NCI-H1930 (cell line): ENCODE data around the gene INPP4B.
"Not testable (repeated sequence)": the region's sequence is repeated elsewhere in the genome, so short reads cannot be mapped to it uniquely, and the experiment has no call there.

Experiments
- DNase-seq, 2 experiments: peaks; one replicate each; lab custom pipeline; 2025; lab: John Stamatoyannopoulos, UW

INPP4B gene

GRCh38 chr4:142081025-142081424, 765.1 kb downstream of the INPP4B start:
- DNase-seq: no peak

DNA sequence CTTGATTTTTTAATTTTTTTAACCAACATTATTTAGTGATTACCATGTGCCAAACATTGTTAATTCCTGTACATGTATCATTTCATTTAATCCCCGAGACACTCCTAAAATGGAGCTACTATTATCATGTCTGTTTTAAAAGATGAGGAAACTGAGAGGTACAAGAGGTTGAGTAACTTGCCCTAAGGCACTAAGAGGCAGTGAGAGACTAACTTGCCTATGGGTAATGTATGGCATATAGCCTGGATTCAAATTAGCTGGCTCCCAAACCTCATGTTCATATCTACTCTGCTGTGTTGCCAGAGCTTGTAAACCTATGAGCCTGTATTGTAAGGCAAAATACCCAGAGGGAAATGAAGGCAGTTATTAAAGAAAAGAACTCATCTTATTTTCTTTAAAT, 766.1 kb downstream of the INPP4B start:
- DNase-seq: no peak

GRCh38 chr4:142077048-142077447, 769.1 kb downstream of the INPP4B start:
- DNase-seq: no peak

GRCh38 chr4:142068304-142068703, 777.8 kb downstream of the INPP4B start:
- not testable (repeated sequence) for DNase-seq

DNA sequence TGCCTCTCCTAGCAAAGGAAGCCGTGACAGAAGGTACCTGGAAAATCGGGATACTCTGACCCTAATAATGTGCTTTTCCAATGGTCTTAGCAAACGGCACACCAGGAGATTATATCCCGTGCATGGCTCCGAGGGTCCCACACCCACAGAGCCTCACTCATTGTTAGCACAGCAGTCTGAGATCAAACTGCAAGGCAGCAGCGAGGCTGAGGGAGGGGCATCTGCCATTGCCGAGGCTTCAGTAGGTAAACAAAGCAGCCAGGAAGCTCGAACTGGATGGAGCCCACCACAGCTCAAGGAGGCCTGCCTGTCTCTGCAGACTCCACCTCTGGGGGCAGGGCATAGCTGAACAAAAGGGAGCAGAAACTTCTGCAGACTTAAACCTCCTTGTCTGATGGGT, 779.5 kb downstream of the INPP4B start:
- not testable (repeated sequence) for DNase-seq

- DNase-seq: no peak
Observed at GRCh38 chr4:142065086-142065647, 780.9 kb downstream of the INPP4B start.

GRCh38 chr4:142064181-142064580, 781.9 kb downstream of the INPP4B start:
- no peak for DNase-seq

DNA sequence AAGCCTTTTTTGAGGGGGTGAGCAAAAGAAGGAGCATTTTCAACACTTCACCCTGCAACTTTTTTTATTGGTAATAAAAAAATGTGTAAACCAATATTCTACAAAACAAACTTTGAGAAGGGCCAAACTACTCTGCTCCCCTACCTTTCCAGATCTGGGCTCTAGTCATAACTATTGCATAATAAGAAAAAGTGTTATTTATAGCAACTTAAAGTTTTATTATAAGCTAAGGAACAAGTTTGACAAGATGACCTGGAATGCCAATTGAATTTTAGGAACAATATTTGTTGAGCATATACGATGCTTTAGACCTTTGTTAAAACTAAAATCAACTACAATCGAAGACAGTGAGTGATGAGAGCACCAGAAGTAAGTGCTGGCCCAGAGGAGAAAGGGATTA, 800.1 kb downstream of the INPP4B start:
- DNase-seq: no peak

- DNase-seq: no peak
Observed at GRCh38 chr4:142044271-142044670, 801.8 kb downstream of the INPP4B start.

GRCh38 chr4:142043509-142043908, 802.6 kb downstream of the INPP4B start:
- no peak for DNase-seq

- no peak for DNase-seq
Observed at GRCh38 chr4:142041788-142042187, 804.3 kb downstream of the INPP4B start.

GRCh38 chr4:142040043-142040442, 806.1 kb downstream of the INPP4B start:
- no peak for DNase-seq

DNA sequence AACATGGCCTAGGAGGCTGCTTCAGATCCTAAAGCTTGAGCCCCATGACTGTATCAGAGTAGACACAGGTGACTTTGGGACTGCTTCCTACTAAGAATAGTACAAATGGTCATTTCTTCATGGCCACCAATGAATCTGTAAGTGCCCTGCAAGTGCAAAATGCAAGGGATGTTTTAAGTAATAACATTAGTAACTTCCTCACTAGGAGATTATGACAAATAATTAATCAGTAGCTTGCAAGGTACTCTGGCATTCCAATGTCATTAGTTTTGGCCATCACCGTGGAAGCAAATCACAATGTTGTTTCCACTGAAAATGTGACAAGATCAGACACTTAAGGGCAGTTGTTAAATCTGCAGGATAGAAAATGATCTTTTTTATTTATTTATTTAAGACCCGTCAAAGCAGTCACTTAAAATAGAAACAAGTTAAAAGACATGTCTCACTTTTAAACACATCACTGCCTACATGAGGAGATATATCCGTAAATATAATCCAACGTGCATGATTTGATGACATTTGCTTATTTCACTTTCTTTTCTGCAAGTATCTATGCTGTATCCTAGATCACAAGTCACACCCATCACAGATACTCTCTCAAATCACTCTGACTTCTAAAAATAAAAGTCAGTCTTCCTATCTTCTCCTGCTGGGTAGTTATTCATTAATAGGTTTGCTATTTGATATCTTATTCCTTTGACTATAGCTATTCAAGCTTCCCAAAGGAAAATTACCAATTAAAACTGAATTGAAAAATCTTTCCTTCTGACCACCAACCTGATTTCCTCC, 809.1 kb downstream of the INPP4B start:
- DNase-seq: no peak

- DNase-seq: no peak
Observed at GRCh38 chr4:142035566-142035965, 810.5 kb downstream of the INPP4B start.

DNA sequence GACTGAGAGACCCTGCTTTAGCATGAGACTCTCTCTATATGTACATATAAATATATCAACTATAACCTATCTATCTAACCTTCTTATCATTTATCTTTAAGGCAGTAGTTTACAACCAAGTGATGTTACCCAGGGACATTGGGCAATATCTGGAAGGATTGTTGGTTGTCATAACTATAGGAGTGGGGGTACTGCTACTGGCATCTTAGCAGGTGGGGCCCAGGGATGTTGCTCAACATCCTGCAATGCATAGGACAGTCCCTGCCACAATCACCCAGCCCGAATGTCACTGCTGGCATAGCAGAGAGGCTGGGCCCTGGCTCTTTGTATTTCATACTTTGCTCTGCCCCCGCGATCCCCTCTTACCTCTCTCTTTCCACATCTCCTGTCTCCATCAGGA, 812.0 kb downstream of the INPP4B start:
- DNase-seq: no peak

DNA sequence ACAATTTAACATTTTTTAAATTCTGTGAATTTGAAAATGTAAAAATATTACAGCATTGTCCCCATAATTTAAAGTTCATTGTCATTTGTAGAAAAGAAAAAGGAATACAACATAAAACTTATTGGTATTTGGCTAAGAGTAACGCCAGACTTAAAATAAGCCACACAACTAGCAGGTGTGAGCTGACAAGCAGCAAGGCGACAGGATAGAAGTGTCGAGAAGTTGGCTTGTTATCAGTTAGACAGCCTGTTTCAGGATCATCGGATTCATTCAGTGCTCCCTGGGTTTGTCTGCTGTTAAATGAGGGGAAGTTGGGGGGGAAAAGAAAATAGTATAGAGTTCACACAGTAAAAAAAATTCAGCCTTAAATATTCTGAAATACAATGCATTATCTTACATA, 816.1 kb downstream of the INPP4B start:
- DNase-seq: no peak

DNA sequence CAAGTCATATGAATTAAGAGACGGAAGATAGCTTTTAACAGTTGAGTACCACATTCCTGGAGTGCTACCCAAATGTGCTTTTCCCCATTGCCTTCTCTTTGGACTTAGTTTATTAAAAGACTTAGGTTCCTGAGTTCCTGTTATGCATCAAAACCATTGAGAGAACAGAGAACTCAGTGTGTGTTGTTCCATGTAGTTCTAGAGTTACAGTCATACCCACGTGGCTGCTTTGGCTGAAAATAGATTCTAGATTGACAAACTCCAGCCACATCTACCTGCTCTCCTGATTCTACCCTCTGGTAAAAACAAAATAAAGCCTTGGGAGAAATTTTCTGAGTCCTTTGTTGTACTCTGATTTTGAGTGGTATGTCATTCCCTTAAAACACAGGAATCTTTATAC, 824.3 kb downstream of the INPP4B start:
- no peak for DNase-seq

- DNase-seq: no peak
Observed at GRCh38 chr4:142021181-142021580, 824.9 kb downstream of the INPP4B start.

DNA sequence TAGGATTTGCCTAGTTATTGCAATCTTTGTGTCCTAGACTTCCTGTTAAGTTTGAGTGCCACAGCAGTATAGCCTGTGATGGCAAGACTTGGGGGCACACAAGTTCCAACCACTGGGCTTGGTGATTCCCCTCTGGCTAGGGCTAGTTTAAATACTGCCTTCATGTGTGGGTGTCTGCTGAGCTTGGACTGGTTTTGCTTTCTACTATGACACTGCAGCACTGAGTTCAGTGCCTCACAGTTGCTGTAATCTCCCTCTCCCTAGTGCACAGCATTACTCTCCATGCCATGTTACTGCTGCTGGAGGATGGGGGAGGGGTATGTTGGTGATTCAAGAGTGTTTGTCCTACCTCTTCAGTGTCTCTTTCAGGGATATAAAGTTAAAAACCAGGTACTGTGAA, 830.1 kb downstream of the INPP4B start:
- no peak for DNase-seq

- DNase-seq: no peak
Observed at GRCh38 chr4:142009751-142010150, 836.4 kb downstream of the INPP4B start.

- DNase-seq: no peak
Observed at GRCh38 chr4:142005519-142005918, 840.6 kb downstream of the INPP4B start.

DNA sequence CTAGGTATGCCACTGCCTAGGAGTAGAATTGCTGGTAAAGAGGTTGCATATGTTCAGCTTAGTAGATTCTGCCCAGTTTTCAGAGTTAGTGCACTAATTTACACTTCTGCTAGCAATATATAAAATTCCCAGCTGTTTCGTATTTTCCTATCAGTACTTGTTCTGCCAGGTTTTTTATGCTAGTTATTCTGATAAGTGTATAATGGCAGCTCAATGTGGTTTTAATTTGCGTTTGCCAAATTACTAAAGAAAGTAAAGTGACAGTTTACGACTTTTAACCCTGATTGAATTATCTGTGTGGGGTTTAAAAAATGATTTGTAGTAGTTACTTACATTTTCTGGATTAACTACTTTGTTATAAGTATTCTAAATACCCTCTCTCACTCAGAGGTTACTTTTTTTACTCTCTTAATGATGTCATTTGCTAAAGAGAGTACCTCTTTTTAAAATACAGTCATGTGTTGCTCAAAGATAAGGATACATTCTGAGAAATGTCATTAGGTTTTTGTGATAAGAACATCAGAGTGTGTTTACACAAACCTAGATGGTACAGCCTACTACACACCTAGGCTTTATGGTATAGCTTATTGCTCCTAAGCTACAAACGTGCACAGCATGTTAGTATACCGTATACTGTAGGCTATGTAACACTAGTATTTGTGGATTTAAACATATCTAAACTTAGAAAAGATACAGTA, 846.5 kb downstream of the INPP4B start:
- no peak for DNase-seq

GRCh38 chr4:141995056-141995455, 851.0 kb downstream of the INPP4B start:
- DNase-seq: no peak
